ENCODE measurements around the gene RFFL. TPM values are rescaled to one million over a fixed set of nuclear protein-coding genes. Genes with fewer than 3 reads are reported as not detected.
"Not testable (repeated sequence)": the region's sequence is repeated elsewhere in the genome, so short reads cannot be mapped to it uniquely, and the experiment has no call there.

RFFL gene
- total RNA-seq, 2 donors from 2014 or later: 33.8 to 56.6 TPM

GRCh38 chr17:35046245-35046644, 17.3 kb downstream of the RFFL start:
- H3K9me3 Mint-ChIP-seq: no peaks in the 10 kb centered on the region
- H3K27ac Mint-ChIP-seq: peak overlapping the region; percentile 15
- 93 to 100% methylated on average over 2 to 4 of the region's 4 CpGs for WGBS, 2 experiments (ENCODE audit: insufficient coverage in 1 of 2, insufficient read length in 1 of 2)
- H3K27me3 Mint-ChIP-seq (ENCODE audit: insufficient read depth): no peaks in the 10 kb centered on the region
- peak overlapping the region; percentile 65 for H3K4me3 ChIP-seq (ENCODE audit: low read length)
- no peak for DNase-seq
- peaks cover 43% of the 10 kb centered on the region for H3K4me1 Mint-ChIP-seq
- H3K4me1 ChIP-seq (ENCODE audit: control insufficient read depth, insufficient read depth, low read length): peaks cover 6% of the 10 kb centered on the region
- no peak overlapping the region for H3K27ac ChIP-seq (ENCODE audit: low read depth, low read length)
- H3K9me3 ChIP-seq (ENCODE audit: control insufficient read depth, low read length): no peaks in the 10 kb centered on the region
- H3K36me3 Mint-ChIP-seq (ENCODE audit: low read depth): peaks cover 6% of the 10 kb centered on the region
- no peak for TF ChIP-seq CTCF (conservative IDR thresholded peaks at IDR 0.05)
- no peak overlapping the region for H3K4me3 Mint-ChIP-seq
- no peaks in the 10 kb centered on the region for H3K27me3 ChIP-seq (ENCODE audit: control insufficient read depth, insufficient read depth, low read length, poor library complexity, severe bottlenecking)
- no peaks in the 10 kb centered on the region for H3K36me3 ChIP-seq (ENCODE audit: control insufficient read depth, insufficient read depth, low read length)
- no peak overlapping the region for H3K9ac ChIP-seq (ENCODE audit: extremely low read depth, low read length, poor library complexity, severe bottlenecking)

- H3K9me3 Mint-ChIP-seq; H3K4me3 Mint-ChIP-seq; H3K27ac Mint-ChIP-seq; H3K9me3 ChIP-seq (ENCODE audit: control insufficient read depth, low read length); H3K4me1 ChIP-seq (ENCODE audit: control insufficient read depth, insufficient read depth, low read length); H3K27me3 ChIP-seq (ENCODE audit: control insufficient read depth, insufficient read depth, low read length, poor library complexity, severe bottlenecking); H3K4me3 ChIP-seq (ENCODE audit: low read length); H3K9ac ChIP-seq (ENCODE audit: extremely low read depth, low read length, poor library complexity, severe bottlenecking); H3K27ac ChIP-seq (ENCODE audit: low read depth, low read length); H3K27me3 Mint-ChIP-seq (ENCODE audit: insufficient read depth); DNase-seq; H3K36me3 ChIP-seq (ENCODE audit: control insufficient read depth, insufficient read depth, low read length): not testable (repeated sequence)
- Mint-ChIP-seq H3K36me3 (ENCODE audit: low read depth) (peaks cover 13% of the 10 kb centered on the region), H3K4me1 (peaks cover 39% of the 10 kb centered on the region)
- 96% methylated on average over 11 to 12 of the region's 13 CpGs for WGBS, 2 experiments (ENCODE audit: insufficient coverage in 1 of 2, insufficient read length in 1 of 2)
Observed at GRCh38 chr17:35045458-35045979, 18.0 kb downstream of the RFFL start.

- peak overlapping the region; percentile 23 for H3K27ac Mint-ChIP-seq
- peaks cover 2% of the 10 kb centered on the region for H3K9me3 Mint-ChIP-seq
- Histone ChIP-seq H3K9me3 (ENCODE audit: control insufficient read depth, low read length) (no peaks in the 10 kb centered on the region), H3K36me3 (ENCODE audit: control insufficient read depth, insufficient read depth, low read length) (no peaks in the 10 kb centered on the region), H3K27ac (ENCODE audit: low read depth, low read length) (no peak overlapping the region), H3K4me3 (ENCODE audit: low read length) (no peak overlapping the region), H3K9ac (ENCODE audit: extremely low read depth, low read length, poor library complexity, severe bottlenecking) (no peak overlapping the region), H3K27me3 (ENCODE audit: control insufficient read depth, insufficient read depth, low read length, poor library complexity, severe bottlenecking) (no peaks in the 10 kb centered on the region), H3K4me1 (ENCODE audit: control insufficient read depth, insufficient read depth, low read length) (peaks cover 6% of the 10 kb centered on the region)
- H3K27me3 Mint-ChIP-seq (ENCODE audit: insufficient read depth): no peaks in the 10 kb centered on the region
- H3K4me3 Mint-ChIP-seq: no peak overlapping the region
- WGBS, 2 experiments (ENCODE audit: insufficient coverage in 1 of 2, insufficient read length in 1 of 2): 93 to 97% methylated on average over 3 to 8 of the region's 8 CpGs
- DNase-seq: no peak
- peaks cover 35% of the 10 kb centered on the region for H3K4me1 Mint-ChIP-seq
- peaks cover 18% of the 10 kb centered on the region for H3K36me3 Mint-ChIP-seq (ENCODE audit: low read depth)
- no peak for TF ChIP-seq CTCF (conservative IDR thresholded peaks at IDR 0.05)
Observed at GRCh38 chr17:35044181-35044580, 19.3 kb downstream of the RFFL start.

GRCh38 chr17:35041390-35041789, 22.1 kb downstream of the RFFL start:
- H3K36me3 Mint-ChIP-seq (ENCODE audit: low read depth): peaks cover 25% of the 10 kb centered on the region
- Histone ChIP-seq H3K4me1 (ENCODE audit: control insufficient read depth, insufficient read depth, low read length) (no peaks in the 10 kb centered on the region), H3K9me3 (ENCODE audit: control insufficient read depth, low read length) (no peaks in the 10 kb centered on the region), H3K36me3 (ENCODE audit: control insufficient read depth, insufficient read depth, low read length) (peaks cover 4% of the 10 kb centered on the region), H3K9ac (ENCODE audit: extremely low read depth, low read length, poor library complexity, severe bottlenecking) (no peak overlapping the region), H3K27ac (ENCODE audit: low read depth, low read length) (no peak overlapping the region), H3K4me3 (ENCODE audit: low read length) (no peak overlapping the region), H3K27me3 (ENCODE audit: control insufficient read depth, insufficient read depth, low read length, poor library complexity, severe bottlenecking) (no peaks in the 10 kb centered on the region)
- H3K27ac Mint-ChIP-seq: no peak overlapping the region
- peaks cover 17% of the 10 kb centered on the region for H3K4me1 Mint-ChIP-seq
- no peak for DNase-seq
- 94 to 99% methylated on average over 2 to 7 of the region's 7 CpGs for WGBS, 2 experiments (ENCODE audit: insufficient coverage in 1 of 2, insufficient read length in 1 of 2)
- peaks cover 2% of the 10 kb centered on the region for H3K9me3 Mint-ChIP-seq
- TF ChIP-seq CTCF (conservative IDR thresholded peaks at IDR 0.05): no peak
- no peaks in the 10 kb centered on the region for H3K27me3 Mint-ChIP-seq (ENCODE audit: insufficient read depth)
- H3K4me3 Mint-ChIP-seq: no peak overlapping the region
